Right lobe of liver (tissue), 6 donors: Measurements from ENCODE around the gene GPC6. TPM values are rescaled to one million over a fixed set of nuclear protein-coding genes. Genes with fewer than 3 reads are reported as not detected.

Experiments
- ATAC-seq, 4 donors: fragments of 200-7000 bp; cut with Tn5 transposase; one replicate each; pipeline ENCODE4 v1.9.1; 2020; ENCODE audit warnings: mild to moderate bottlenecking in 4 of 4, moderate library complexity in 4 of 4
- DNase-seq, 3 donors: peaks; one replicate each; pipeline ENCODE4 v3.0.0-alpha.2; 2020
- H3K27ac ChIP-seq, 3 donors: fragments of 200-600 bp; one replicate each; pipeline ENCODE4 v1.8.0; 2022
- H3K27me3 ChIP-seq, 2 donors: fragments of 200-600 bp; one replicate each; pipeline ENCODE4 v1.8.0; 2022
- H3K36me3 ChIP-seq, 4 donors: fragments of 200-600 bp; sonication (generic) in 1 of 4; one replicate each; pipeline versions ENCODE4 v1.5.1 to v1.8.0; 2017 to 2022; ENCODE audit warnings: control low read depth in 1 of 4
- H3K4me1 ChIP-seq, 4 donors: fragments of 200-600 bp; sonication (generic) in 1 of 4; one replicate each; pipeline versions ENCODE4 v1.5.1 to v1.8.0; 2017 to 2022; ENCODE audit warnings: control low read depth in 1 of 4
- H3K4me3 ChIP-seq, 3 donors: fragments of 200-600 bp; one replicate each; pipeline ENCODE4 v1.8.0; 2022
- H3K9me3 ChIP-seq, 4 donors: fragments of 200-600 bp; sonication (generic) in 1 of 4; one replicate each; pipeline versions ENCODE4 v1.5.1 to v1.8.0; 2017 to 2022; ENCODE audit warnings: control low read depth in 1 of 4
- POLR2A ChIP-seq: fragments of 450-650 bp; IDR thresholded peaks from one replicate; pipeline ENCODE4 v1.6.1; 2017; ENCODE audit warnings: antibody characterized with exemption, mild to moderate bottlenecking
- WGBS: methylation state at CpG from one replicate; pipeline ENCODE4 v1.1.6; 2018; ENCODE audit warnings: low coverage, low lambda C conversion rate; ENCODE audit not compliant: insufficient coverage; ENCODE audit errors: missing lambda C conversion rate; 5-methylcytosine and 5-hydroxymethylcytosine counted together
- intact Hi-C, 2 donors: fragments of 100-400 bp; cut with DNase I; formaldehyde crosslinking; loops; one replicate each; pipeline versions ENCODE4 v1.11.2 to v1.14.1; 2022
- total RNA-seq, 6 experiments: library from RNA; depleted of rRNA in 2 of 6; stranded (reverse); fragments of >200 nt in 2 of 6; fragmentation: NEBNext Ultra II Directional in 3 of 6; extraction: Animal tissue kit (Norgen Biotek cat#: 25700) in 3 of 6; gene quantifications; one replicate each; pipeline versions ENCODE4 v1.1.0 to v1.2.4, GENCODE V29; 2016 to 2023
- TF ChIP-seq, protein P1 (sequence below), 4 donors: fragments of 200-600 bp in 3 of 4; fragments of 450-650 bp in 1 of 4; IDR thresholded peaks; one replicate each; pipeline versions ENCODE4 v1.5.1 to v1.8.0; 2016 to 2022; ENCODE audit warnings: antibody characterized with exemption in 4 of 4, mild to moderate bottlenecking in 2 of 4
- donor health status: DM: no; HTN: yes; CAD: no.
- donor health status: DM: no; HTN: no; CAD: no.
- donor health status: DM: no; HTN: no; CAD: no.
- donor health status: DM: no; HTN: yes; CAD: no.
- donor health status: DM: no; HTN: yes; CAD: no.

The GPC6 gene
- total RNA-seq, 6 experiments from 2014 or later = 18.6 to 30.1 (median 20.2) TPM

DNA sequence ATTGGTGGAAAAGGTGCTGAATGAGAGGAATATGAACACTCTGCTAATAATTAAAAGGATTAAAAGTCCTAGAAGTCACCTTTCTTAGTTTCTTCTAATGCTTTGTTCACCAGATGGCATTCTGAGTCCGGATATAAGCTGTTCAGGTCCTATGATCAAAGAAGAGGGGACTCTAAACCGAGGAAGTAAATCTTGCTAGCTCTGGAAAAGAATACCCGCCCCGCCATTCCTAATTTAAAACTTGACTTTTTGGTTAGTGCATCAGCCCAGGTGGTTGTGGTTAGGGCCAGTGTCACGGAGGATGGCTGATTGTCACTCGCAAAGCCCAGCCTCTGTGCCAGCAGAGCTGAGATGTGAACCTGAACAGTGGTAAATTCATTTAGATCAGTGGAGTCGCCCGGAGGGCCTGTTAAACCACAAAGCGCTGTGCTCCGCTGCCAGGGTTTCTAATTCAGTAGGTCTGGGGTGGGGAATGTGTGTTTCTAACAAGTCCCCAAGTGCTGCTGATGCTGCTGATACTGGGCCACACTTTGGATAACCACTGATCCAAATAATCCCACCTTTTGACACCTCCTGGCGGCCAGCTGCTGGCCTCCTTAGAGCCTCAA lies 827.5 kb downstream of the GPC6 start:
- TF ChIP-seq POLR2A = no peak
- TF ChIP-seq, protein P1, sequence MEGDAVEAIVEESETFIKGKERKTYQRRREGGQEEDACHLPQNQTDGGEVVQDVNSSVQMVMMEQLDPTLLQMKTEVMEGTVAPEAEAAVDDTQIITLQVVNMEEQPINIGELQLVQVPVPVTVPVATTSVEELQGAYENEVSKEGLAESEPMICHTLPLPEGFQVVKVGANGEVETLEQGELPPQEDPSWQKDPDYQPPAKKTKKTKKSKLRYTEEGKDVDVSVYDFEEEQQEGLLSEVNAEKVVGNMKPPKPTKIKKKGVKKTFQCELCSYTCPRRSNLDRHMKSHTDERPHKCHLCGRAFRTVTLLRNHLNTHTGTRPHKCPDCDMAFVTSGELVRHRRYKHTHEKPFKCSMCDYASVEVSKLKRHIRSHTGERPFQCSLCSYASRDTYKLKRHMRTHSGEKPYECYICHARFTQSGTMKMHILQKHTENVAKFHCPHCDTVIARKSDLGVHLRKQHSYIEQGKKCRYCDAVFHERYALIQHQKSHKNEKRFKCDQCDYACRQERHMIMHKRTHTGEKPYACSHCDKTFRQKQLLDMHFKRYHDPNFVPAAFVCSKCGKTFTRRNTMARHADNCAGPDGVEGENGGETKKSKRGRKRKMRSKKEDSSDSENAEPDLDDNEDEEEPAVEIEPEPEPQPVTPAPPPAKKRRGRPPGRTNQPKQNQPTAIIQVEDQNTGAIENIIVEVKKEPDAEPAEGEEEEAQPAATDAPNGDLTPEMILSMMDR (IDR thresholded peaks at IDR 0.05) = no peak
- Histone ChIP-seq H3K27me3 (no peaks in the 10 kb centered on the region), H3K27ac (no peak overlapping the region), H3K36me3 (no peaks in the 10 kb centered on the region), H3K4me1 (peaks cover 0 to 6% (median 2%) of the 10 kb centered on the region in 4 donors), H3K9me3 (no peaks in the 10 kb centered on the region), H3K4me3 (no peak overlapping the region)
- ATAC-seq (no peak), DNase-seq (no peak)
- 83% methylated on average over 8 of the region's 11 CpGs for WGBS
- intact Hi-C loops = no loop called here

DNA sequence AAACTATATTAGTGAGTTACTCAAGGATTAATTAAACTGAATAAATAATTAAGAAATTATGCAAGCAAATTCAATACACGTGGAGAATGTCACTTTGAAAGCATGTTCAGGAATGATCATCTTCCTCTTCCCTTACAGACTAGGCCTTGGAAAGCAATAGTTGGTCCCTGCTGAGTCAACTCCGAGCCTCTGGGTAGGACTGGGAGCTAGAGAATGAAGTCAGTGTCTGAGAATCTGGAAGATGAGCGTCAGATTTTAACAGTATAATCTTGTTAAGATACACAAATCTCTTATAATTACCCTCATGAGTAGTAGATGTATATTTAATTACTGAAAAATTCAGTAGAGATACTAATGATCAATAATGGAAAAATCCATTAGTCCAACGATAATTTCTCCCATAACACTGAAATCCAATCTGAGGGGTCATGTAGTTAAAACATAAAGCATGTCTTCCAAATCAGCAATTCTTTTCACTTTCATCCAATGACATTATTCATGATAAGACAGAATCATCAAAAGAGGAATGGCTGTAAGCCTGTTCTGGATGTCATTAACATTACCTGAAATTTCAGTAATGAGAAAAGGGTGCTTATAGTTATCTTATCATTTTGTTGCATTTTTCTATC lies 829.9 kb downstream of the GPC6 start:
- intact Hi-C loops = no loop called here
- no peak for DNase-seq
- Histone ChIP-seq H3K36me3 (no peaks in the 10 kb centered on the region), H3K4me3 (no peak overlapping the region), H3K27me3 (no peaks in the 10 kb centered on the region), H3K27ac (no peak overlapping the region), H3K4me1 (no peaks in the 10 kb centered on the region), H3K9me3 (no peaks in the 10 kb centered on the region)
- no peak for ATAC-seq
- TF ChIP-seq, protein P1 (IDR thresholded peaks at IDR 0.05) = no peak
- TF ChIP-seq POLR2A = no peak
- 44% methylated on average over 3 of the region's 4 CpGs for WGBS

DNA sequence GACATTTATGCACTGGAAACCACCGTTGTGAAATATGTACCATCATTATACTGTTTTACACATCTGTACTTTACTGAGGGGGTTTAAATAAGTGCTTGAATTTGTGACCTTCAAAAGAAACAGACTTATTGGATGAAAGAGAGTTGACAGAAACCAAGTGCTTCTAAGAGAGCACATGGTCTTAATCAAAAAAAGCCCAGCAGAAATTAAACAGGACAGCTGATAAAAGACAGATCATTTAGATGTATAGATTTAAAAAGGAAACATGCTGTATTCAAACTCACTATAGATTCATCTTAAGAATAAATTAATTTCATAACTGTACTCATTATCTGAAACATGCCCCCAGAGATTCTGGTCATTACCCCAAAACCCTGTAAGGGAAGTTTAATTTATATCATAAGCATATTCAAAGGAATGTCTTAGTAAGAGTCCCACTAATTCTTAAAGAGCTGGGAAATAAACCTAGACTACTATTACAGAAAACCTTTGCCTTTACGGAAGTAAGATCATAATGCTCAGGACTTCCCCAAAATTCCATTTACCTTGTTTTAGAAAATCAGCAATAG lies 831.1 kb downstream of the GPC6 start:
- DNase-seq (no peak), ATAC-seq (no peak)
- H3K4me3 ChIP-seq = no peak overlapping the region
- H3K9me3 ChIP-seq = no peaks in the 10 kb centered on the region
- no peaks in the 10 kb centered on the region for H3K4me1 ChIP-seq
- intact Hi-C loops = no loop called here
- H3K27me3 ChIP-seq = no peaks in the 10 kb centered on the region
- no peak overlapping the region for H3K27ac ChIP-seq
- no peak for TF ChIP-seq POLR2A
- TF ChIP-seq, protein P1 (IDR thresholded peaks at IDR 0.05) = no peak
- no peaks in the 10 kb centered on the region for H3K36me3 ChIP-seq
- 72% methylated on average over 2 of the region's 2 CpGs for WGBS

DNA sequence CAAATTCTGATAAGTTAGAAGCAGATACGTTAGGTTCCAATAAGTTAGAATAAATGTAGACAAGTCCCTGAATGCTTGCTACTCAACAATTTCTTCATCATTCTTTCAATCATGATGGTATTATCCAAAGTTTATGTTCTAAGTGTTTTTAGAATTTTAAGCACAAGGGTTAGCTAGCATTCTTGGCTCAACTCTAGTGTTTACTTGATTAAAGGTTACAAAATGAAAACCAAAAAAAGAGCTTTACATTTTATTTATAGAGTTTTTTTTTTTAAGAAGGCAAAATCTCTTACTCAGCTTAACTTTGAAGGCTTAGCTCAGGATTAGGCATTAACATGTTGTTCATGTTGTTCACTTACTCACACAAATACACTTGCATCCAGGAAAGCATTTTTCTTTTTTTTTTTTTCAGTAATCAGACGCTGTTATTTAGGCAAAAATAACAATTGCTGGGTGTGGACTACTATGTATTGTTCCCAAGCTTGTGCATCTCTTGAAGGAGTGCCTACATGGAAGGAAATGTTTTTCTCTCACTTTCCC lies 832.3 kb downstream of the GPC6 start:
- H3K36me3 ChIP-seq = no peaks in the 10 kb centered on the region
- intact Hi-C loops = no loop called here
- no peak for DNase-seq
- 63% methylated on average over 2 of the region's 2 CpGs for WGBS
- H3K4me1 ChIP-seq = no peaks in the 10 kb centered on the region
- no peak for ATAC-seq
- H3K9me3 ChIP-seq = no peaks in the 10 kb centered on the region
- H3K4me3 ChIP-seq = no peak overlapping the region
- TF ChIP-seq POLR2A = no peak
- TF ChIP-seq, protein P1 (IDR thresholded peaks at IDR 0.05) = no peak
- no peaks in the 10 kb centered on the region for H3K27me3 ChIP-seq
- H3K27ac ChIP-seq = no peak overlapping the region
